Measurements from ENCODE around the gene PRX.
"Not testable (repeated sequence)": the region's sequence is repeated elsewhere in the genome, so short reads cannot be mapped to it uniquely, and the experiment has no call there.

PRX gene

GRCh38 chr19:40442328-40443130 is 29.4 kb upstream of the PRX start:
- in situ Hi-C loops (cut with HindIII; ENCODE audit: low sequenced_read_pairs): no loop called here

GRCh38 chr19:40441719-40442253 is 28.6 kb upstream of the PRX start:
- in situ Hi-C loops (cut with HindIII; ENCODE audit: low sequenced_read_pairs): no loop called here

- in situ Hi-C loops (cut with HindIII; ENCODE audit: low sequenced_read_pairs): no loop called here
Observed at GRCh38 chr19:40438284-40438683, 25.1 kb upstream of the PRX start.

- in situ Hi-C loops (cut with HindIII; ENCODE audit: low sequenced_read_pairs): no loop called here
Observed at GRCh38 chr19:40433391-40434216, 20.4 kb upstream of the PRX start.

- in situ Hi-C loops (cut with HindIII; ENCODE audit: low sequenced_read_pairs): not testable (repeated sequence)
Observed at GRCh38 chr19:40432760-40433159, 19.6 kb upstream of the PRX start.

- in situ Hi-C loops (cut with HindIII; ENCODE audit: low sequenced_read_pairs): no loop called here
Observed at GRCh38 chr19:40431698-40432097, 18.5 kb upstream of the PRX start.

GRCh38 chr19:40430242-40430641 is 17.1 kb upstream of the PRX start:
- in situ Hi-C loops (cut with HindIII; ENCODE audit: low sequenced_read_pairs): not testable (repeated sequence)

- in situ Hi-C loops (cut with HindIII; ENCODE audit: low sequenced_read_pairs): not testable (repeated sequence)
Observed at GRCh38 chr19:40428197-40428596, 15.0 kb upstream of the PRX start.

GRCh38 chr19:40425450-40426287 is 12.5 kb upstream of the PRX start, which contains the start of gene SERTAD1:
TSS of gene SERTAD1 (minus strand) at chr19:40425992. CDS start at chr19:40423546, 2,446 bp downstream.
- in situ Hi-C loops (cut with HindIII; ENCODE audit: low sequenced_read_pairs): no loop called here

GRCh38 chr19:40424637-40425449 is 11.7 kb upstream of the PRX start:
- in situ Hi-C loops (cut with HindIII; ENCODE audit: low sequenced_read_pairs): no loop called here

- in situ Hi-C loops (cut with HindIII; ENCODE audit: low sequenced_read_pairs): no loop called here
Observed at GRCh38 chr19:40423938-40424337, 10.8 kb upstream of the PRX start.

GRCh38 chr19:40422748-40423566 is 9.8 kb upstream of the PRX start:
- in situ Hi-C loops (cut with HindIII; ENCODE audit: low sequenced_read_pairs): no loop called here

GRCh38 chr19:40421993-40422747 is 9.0 kb upstream of the PRX start:
- in situ Hi-C loops (cut with HindIII; ENCODE audit: low sequenced_read_pairs): no loop called here

GRCh38 chr19:40420766-40421765 is 7.9 kb upstream of the PRX start:
- in situ Hi-C loops (cut with HindIII; ENCODE audit: low sequenced_read_pairs): no loop called here

- in situ Hi-C loops (cut with HindIII; ENCODE audit: low sequenced_read_pairs): no loop called here
Observed at GRCh38 chr19:40420451-40420765, 7.2 kb upstream of the PRX start.

GRCh38 chr19:40419780-40420179 is 6.6 kb upstream of the PRX start:
- in situ Hi-C loops (cut with HindIII; ENCODE audit: low sequenced_read_pairs): no loop called here

GRCh38 chr19:40419066-40419612 is 6.0 kb upstream of the PRX start:
- in situ Hi-C loops (cut with HindIII; ENCODE audit: low sequenced_read_pairs): no loop called here
